Esophagus squamous epithelium (tissue), 4 donors: Measurements from ENCODE around the gene IER5L.

Source experiments
- POLR2A ChIP-seq, 4 donors: fragments of 450-650 bp; IDR thresholded peaks; one replicate each; pipeline ENCODE4 v1.6.1; 2017; ENCODE audit warnings: antibody characterized with exemption in 4 of 4, mild to moderate bottlenecking in 4 of 4, moderate library complexity in 3 of 4
- TF ChIP-seq, protein P1 (sequence below), 6 experiments: fragments of 450-650 bp in 4 of 6; fragments of 200-600 bp in 2 of 6; sonication (generic) in 2 of 6; IDR thresholded peaks; one replicate each; pipeline ENCODE4 v1.5.1; 2016 to 2019; ENCODE audit warnings: antibody characterized with exemption in 6 of 6, mild to moderate bottlenecking in 4 of 6, moderate library complexity in 4 of 6

DNA sequence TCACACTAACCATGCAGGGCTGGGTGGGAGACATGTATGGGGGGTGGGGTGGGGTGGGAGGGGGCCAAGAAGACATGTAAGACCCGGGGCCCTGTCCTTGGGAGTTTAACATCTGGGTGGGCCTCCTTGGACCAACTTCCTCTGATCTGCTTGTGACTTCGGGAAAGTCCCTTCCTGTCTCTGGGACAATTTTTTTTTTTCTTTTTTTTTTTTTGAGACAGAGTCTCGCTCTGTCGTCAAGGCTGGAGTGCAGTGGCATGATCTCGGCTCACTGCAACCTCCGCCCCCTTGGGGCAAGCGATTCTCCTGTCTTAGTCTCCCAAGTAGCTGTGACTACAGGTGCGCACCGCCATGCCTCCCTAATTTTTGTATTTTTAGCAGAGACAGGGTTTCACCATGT, 23.8 kb upstream of the IER5L start:
- TF ChIP-seq, protein P1, sequence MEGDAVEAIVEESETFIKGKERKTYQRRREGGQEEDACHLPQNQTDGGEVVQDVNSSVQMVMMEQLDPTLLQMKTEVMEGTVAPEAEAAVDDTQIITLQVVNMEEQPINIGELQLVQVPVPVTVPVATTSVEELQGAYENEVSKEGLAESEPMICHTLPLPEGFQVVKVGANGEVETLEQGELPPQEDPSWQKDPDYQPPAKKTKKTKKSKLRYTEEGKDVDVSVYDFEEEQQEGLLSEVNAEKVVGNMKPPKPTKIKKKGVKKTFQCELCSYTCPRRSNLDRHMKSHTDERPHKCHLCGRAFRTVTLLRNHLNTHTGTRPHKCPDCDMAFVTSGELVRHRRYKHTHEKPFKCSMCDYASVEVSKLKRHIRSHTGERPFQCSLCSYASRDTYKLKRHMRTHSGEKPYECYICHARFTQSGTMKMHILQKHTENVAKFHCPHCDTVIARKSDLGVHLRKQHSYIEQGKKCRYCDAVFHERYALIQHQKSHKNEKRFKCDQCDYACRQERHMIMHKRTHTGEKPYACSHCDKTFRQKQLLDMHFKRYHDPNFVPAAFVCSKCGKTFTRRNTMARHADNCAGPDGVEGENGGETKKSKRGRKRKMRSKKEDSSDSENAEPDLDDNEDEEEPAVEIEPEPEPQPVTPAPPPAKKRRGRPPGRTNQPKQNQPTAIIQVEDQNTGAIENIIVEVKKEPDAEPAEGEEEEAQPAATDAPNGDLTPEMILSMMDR (IDR thresholded peaks at IDR 0.05): no peak
- TF ChIP-seq POLR2A (IDR thresholded peaks at IDR 0.05): no peak
